AG09319 (cell line): ENCODE data around the gene XYLT1.

ENCODE experiments used
- DNase-seq: peaks from one replicate; pipeline ENCODE4 v3.0.0-alpha.2; 2010; ENCODE audit warnings: low read depth; ENCODE audit errors: extremely low read depth
- TF ChIP-seq, protein P1 (sequence below): IDR thresholded peaks from 2 replicates; pipeline ENCODE4 v1.5.1; 2011; ENCODE audit warnings: low read depth, mild to moderate bottlenecking, inconsistent platforms, low read length, moderate library complexity

XYLT1 gene

DNA sequence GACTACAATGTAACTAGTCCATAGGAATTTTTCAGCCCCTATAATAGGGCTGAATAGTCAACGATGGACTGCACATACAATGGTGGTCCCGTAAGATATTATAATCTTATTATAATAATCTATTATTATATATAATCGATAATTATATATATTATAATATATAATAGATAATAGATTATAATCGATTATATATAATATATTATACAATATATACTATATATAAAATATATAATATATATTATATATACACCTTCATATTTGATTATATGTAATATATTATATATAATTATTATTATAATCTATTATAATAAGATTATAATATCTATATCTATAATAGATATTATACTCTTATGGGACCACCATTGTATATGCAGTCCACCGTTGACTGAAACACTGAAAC lies 238.8 kb downstream of the XYLT1 start:
- TF ChIP-seq, protein P1, sequence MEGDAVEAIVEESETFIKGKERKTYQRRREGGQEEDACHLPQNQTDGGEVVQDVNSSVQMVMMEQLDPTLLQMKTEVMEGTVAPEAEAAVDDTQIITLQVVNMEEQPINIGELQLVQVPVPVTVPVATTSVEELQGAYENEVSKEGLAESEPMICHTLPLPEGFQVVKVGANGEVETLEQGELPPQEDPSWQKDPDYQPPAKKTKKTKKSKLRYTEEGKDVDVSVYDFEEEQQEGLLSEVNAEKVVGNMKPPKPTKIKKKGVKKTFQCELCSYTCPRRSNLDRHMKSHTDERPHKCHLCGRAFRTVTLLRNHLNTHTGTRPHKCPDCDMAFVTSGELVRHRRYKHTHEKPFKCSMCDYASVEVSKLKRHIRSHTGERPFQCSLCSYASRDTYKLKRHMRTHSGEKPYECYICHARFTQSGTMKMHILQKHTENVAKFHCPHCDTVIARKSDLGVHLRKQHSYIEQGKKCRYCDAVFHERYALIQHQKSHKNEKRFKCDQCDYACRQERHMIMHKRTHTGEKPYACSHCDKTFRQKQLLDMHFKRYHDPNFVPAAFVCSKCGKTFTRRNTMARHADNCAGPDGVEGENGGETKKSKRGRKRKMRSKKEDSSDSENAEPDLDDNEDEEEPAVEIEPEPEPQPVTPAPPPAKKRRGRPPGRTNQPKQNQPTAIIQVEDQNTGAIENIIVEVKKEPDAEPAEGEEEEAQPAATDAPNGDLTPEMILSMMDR: no peak
- DNase-seq: no peak

DNA sequence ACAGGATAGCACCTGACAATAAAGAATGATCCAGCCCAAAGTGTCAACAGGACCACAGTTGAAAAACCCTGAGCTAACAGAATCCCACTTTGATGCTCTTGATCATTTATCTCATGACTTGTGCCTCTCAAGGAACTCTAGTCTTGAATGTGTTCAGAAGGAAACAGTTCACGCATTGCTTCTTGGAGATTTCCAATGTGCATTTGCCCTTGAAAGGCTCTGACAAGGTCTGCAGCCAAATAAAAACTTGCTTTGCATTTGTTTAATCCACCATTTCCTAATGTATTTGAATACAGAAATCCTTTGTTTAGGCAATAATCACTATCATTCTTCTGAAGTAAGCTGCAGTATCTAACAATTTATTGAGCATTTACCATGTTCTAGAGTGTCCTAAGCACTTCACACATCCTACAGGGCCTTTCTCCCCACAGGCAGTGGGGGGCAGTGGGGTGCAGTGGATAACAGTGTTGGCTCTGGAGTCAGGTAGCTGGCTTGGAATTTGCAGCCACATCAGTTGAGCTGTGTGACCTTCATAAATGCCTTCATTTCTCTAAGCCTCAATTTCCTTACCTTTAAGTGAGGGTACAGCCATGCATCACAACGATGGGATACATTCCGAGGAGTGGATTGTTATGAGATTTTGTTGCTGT lies 239.7 kb downstream of the XYLT1 start:
- DNase-seq: no peak
- TF ChIP-seq, protein P1: no peak

DNA sequence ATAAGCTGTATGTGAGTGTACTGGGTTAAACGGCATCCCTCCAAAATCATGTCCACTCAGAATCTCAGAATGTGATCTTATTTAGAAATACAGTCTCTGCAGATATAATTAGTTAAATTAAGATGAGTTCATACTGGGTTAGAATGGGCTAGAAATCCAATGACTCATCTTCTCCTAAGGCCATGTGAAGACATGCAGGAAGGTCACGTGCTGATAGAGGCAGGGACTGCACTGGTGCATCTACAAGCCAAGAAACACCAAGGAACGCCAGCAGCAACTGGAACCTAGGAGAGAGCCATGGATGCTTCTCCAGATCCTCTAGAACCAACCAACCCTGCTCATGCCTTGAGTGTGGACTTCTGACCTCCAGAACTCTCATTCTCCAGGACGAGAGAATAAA lies 241.0 kb downstream of the XYLT1 start:
- DNase-seq: no peak
- TF ChIP-seq, protein P1: no peak

DNA sequence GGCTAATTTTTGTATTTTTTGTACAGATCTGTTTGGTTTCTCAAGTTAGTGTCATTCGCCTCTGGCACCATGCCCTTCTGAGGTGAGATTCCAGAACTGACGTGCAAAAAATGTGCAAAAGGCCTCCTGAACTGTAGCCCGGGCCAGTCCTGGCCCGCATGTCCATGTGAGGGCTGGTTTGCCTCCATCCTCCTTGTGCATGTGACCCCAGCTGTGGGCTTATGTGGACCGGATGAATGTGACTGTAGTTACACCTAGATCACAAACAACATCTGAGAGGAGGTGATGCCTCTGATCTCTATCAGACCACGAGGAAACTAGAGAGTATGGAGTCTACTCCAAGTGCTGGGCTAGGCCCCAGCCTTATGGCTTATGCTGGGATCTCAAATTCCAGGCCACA lies 241.6 kb downstream of the XYLT1 start:
- DNase-seq: no peak
- TF ChIP-seq, protein P1: no peak

DNA sequence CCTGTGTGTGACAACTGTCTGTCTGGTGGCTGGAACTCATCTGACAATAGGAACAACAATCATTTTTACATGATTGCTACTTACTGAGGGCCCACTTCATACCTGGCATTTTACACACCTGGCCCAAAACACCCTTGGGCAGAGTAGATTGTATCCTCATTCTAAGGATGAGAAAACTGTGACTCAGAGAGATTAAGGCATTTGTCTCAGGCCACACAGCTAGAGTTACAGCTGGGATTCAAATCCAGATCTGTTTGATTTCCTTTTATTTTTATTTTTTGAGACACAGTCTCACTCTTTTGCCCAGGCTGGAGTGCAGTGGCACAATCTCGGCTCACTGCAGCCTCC lies 242.1 kb downstream of the XYLT1 start:
- no peak for DNase-seq
- TF ChIP-seq, protein P1: no peak

DNA sequence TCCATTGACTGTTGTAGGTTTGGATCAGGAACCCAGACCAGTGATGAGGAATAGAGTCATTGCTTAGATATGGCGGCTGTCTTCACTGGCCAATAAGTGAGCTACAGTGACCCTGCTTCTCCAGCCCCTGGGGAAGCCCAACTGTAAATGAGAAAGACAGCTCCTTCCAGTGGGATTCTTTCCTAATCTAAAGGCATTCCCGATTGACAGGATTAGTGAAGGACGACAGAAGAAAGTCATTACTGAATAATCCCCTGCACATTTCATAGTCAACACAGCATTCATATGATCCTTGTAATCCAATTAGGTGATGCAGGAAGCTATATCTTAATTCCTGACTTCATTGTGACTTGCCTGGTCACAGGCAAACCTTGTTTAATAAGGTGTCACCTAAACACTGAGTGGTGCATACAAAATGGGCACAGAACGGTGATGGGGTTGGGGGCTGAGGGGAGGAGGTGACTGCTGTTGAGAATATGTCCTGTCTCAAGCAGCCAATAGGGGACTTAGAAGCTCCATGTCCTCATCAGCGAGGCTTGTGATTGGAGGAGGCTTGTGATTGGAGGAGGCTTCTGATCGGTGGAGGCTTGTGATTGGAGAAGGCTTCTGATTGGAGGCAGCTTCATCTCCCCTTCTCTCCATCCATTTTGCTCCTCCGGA lies 242.6 kb downstream of the XYLT1 start:
- TF ChIP-seq, protein P1: no peak
- DNase-seq: no peak

DNA sequence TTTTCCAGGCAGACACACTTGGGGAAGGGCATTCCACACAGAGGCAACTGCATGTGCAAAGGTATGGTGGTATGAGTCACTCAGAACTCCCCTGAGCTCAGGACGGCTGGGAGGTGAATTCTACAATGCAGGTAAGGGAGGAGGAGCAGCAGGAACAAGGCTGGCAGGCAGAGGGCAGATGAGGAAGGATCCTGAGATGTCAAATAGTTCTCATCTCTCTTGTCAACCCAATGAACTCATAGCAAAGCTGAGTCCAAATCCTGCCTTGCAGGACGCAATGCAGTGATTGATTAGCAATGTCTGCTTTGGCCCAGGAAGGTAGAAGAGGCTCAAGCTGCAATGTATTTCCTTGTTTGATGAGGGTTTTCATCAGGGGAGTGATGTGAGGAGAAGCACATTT lies 243.5 kb downstream of the XYLT1 start:
- TF ChIP-seq, protein P1: no peak

More for the DNA sequence above, 243.5 kb downstream of the XYLT1 start:
- no peak for DNase-seq
